A204.1 (cell line): ENCODE results near the gene ZKSCAN3.
A peak's percentile ranks its signal among the peaks of the same experiment; 100 is the strongest.
"Not testable (repeated sequence)": the region's sequence is repeated elsewhere in the genome, so short reads cannot be mapped to it uniquely, and the experiment has no call there.

Experiments
- FAIRE-seq: peaks from 2 replicates; lab custom pipeline; 2012; peaks lifted over from hg19 to GRCh38; lab: Jason Lieb, UNC

Gene ZKSCAN3

GRCh38 chr6:28349892-28350737 lies at the start of gene ZKSCAN3:
Gene ZKSCAN3, plus strand, starts transcription at chr6:28349947. Its CDS starts 9,640 bp downstream, at chr6:28359587.
- FAIRE-seq = no peak

GRCh38 chr6:28303570-28303969 lies 46.2 kb upstream of the ZKSCAN3 start:
- FAIRE-seq = no peak

- FAIRE-seq = not testable (repeated sequence)
Observed at GRCh38 chr6:28306363-28306762, 43.4 kb upstream of the ZKSCAN3 start.

DNA sequence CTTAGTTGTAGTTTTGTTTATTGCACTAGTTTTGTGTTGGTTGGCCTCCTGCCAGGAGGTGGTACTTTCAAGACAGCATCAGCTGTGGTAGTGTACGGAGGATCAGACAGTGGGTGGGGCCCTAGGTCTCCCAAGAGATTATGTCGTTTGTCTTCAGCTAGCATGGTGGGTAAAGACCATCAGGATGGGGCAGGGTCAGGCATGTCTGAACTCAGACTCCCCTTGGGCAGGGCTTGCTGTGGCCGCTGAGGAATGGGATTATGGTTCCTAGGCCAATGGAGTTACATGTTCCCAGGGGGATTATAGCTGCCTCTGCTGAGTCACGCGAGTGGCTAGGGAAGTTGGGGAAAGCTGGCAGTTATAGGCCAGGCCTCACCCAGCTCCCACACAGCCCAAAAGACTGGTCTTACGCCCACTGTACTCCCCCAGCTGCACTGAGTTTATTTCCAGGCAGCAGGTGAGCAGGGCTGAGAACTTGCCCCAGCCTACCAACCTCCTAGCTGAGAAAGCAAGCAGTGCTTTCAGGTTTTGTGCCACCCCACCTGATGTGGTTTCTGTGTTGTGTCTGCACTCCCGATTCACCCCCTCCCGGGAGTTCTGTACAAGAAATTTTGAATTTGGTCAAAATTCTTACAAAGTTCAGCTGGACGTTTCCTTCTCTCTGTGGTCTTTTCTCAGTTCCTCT lies 38.5 kb upstream of the ZKSCAN3 start:
- FAIRE-seq = no peak

DNA sequence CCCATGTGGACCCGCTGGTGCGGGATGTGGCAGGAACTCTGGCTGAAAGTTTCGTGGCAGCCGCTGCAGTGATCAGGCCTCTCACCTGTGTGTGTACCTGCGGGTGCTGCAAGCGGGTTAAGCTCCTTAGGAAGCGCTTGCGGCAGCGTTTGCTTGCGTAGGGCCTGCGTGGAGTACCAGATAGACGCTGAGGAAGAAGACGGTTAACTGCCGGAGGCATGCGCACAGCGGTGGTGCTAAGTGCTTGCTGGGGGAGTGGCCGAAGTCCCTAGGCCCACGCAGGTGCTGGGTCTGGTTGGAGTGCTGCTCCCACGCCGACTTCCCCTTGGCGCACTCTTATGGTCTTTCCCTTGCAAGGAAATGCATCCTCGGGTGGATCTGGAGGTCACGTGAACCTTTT lies 36.8 kb upstream of the ZKSCAN3 start:
- no peak for FAIRE-seq

DNA sequence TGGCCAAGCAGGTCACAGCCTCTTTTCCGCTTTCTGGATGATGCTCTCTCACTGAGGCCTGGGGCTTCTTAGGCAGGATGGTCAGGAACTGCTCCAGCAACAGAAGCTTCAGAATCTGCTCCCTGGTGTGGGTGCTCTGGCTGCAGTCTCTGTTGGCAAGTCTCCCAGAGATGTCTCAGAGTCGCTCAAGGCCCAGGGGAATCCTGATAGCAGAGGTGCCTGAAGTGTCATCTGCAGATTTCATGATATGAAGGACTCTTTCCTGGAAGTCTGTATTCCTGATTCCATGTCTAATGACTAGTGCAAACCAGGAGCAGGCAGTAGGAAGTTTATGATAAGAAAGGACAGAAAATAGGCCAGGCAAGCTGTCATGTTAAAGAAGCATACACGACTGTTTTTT lies 34.1 kb upstream of the ZKSCAN3 start:
- FAIRE-seq = no peak

DNA sequence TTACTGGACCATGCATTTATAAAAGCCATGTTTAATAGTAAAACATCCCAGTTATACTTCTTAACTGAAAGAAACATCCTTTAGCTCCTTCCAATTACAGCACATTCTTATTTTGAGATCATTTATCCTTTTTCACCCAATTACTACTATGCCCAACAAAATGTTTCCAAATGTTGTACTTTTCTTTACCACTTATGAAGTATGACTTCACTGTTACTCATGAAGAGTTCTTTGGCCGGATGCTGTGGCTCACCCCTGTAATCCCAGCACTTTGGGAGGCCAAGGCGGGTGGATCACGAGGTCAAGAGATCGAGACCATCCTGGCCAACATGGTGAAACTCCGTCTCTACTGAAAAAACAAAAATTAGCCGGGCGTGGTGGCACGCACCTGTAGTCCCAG lies 31.9 kb upstream of the ZKSCAN3 start:
- not testable (repeated sequence) for FAIRE-seq

GRCh38 chr6:28322661-28323060 lies 27.1 kb upstream of the ZKSCAN3 start:
- FAIRE-seq = no peak

DNA sequence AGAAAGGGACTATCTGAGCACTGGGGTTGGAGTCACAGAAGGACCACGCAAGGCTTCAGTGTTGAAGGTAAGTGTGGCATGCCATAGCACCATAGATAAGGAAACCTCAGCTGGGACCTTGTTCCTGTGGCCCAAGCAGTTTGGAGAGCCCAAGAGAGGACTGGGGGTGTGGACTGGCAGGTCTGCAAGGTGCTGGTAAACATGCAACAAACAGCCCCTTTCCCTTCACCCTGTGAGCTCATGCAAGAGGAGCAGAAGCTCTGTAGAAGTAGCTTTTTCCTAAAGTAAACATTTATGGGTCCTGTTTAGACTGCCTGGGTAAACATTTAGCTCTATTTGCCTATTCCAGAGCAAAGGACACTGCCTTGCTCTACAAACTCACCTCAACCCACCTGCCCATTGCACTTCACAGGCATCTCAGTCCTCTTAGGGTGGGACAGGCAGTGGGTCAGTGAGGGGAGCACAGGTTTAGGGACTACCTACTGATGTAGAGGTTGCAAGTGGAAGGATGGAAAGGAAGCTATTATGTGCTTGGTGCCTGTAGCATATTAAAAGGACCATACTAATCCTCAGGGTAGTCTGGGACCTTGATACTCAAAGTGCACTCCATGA lies 25.8 kb upstream of the ZKSCAN3 start:
- no peak for FAIRE-seq

DNA sequence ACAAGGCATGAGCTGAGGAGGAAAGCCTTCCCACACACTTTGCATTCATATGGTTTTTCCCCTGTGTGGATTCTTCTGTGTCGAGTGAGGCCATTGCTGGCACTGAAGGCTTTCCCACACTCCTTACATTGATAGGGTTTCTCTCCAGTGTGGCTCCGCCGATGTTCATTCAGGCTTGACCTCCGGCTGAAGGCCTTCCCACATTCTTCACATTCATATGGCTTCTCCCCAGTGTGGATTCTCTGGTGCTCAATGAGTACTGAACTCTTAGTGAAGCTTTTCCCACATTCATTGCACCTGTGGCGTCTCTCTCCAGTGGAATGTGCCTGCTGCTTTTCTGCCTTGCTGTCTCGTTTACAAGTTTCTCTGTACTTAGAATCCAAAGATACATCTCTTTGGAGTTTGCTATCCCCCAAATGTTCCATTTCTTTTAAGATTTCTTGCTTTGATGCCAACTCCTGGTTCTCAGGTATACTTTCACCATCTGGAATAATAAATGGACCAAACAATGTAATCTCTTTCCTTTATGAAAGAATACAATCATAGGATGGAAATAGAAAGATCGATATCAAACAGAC lies 23.3 kb upstream of the ZKSCAN3 start:
- FAIRE-seq = no peak

- FAIRE-seq = no peak
Observed at GRCh38 chr6:28330041-28330440, 19.7 kb upstream of the ZKSCAN3 start.

DNA sequence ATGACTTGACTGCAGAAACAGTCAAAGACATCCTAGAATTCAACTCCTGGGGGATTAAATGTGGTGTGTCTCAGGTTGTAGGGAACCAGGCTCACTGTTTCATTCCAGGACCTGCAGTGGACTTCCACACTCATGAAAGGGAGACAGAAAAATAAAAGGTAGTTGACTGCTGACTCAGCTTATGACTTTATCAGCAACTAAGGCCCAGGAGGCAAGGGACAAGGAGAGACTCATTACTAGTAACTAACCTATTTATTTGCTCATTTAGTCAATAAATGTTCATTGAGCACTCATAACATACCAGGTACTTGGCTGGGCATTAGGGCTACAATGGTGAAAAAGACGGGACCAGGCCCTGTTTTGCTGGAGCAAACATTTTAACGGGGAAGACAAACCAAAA lies 16.7 kb upstream of the ZKSCAN3 start:
- no peak for FAIRE-seq

- no peak for FAIRE-seq
Observed at GRCh38 chr6:28333599-28334018, 16.1 kb upstream of the ZKSCAN3 start.

DNA sequence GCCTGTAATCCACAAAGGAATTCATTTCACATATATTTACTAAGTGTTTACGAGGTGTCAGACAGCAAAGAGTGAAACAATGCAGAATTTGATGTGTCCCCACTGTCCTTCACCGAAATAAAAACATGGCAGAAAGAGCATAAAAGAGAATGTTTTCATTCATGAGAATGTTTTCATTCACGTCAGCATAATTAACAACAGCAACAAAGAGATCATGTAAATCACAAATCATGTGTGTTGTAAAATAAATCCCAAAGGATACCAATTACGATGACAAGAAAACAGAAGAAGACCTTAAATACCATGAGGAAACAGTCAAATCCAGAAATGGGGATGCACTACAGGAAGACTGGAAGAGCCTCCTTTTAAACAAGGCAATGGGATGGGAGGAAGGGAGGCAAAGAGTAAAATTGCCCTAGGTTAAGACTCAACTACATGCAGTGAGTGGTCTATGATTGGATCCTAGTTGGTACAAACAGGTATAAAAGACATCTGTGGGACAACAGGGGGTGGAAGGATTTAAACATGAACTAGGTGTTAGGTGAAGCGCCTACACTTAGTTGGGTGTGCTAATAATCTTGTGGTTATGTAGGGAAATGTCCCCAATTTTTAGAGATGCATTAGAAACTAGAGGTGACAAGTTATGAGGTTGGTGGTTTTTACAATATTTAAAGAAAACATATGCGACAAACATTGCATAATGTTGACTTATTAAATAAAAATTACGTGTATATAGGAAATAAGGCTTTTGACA lies 15.3 kb upstream of the ZKSCAN3 start:
- no peak for FAIRE-seq

DNA sequence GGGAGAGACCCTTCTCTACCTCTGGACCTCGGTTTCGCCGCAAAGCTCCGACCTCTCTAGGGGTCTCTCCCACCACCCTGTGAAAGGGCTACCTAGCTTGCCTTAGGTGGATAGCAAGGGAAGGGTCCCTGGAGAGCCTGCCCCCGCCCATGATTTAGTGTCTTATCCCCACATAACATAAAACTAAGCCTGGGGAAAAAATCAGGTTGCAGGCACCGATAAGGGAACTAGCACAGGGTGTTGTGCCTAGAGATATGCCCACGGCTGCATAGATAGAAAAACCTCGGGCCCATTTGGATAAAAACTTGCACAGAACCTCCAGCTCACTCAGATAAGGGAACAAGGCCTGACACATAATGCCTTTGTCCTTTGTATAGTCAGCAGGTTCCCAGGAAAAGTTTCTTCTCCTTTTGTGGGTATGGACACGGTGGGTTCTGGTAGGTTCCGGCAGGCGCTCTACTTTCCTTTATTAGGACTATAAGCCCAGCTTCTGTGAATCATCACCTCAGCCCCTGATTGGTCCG lies 14.6 kb upstream of the ZKSCAN3 start:
- no peak for FAIRE-seq

GRCh38 chr6:28335564-28336283 lies 14.0 kb upstream of the ZKSCAN3 start, which contains the start of gene ZSCAN31:
Gene ZSCAN31, minus strand, starts transcription at chr6:28336148. Its CDS starts 6,465 bp downstream, at chr6:28329683.
- FAIRE-seq = peak; percentile 96

GRCh38 chr6:28336284-28337120 lies 13.2 kb upstream of the ZKSCAN3 start:
- no peak for FAIRE-seq

DNA sequence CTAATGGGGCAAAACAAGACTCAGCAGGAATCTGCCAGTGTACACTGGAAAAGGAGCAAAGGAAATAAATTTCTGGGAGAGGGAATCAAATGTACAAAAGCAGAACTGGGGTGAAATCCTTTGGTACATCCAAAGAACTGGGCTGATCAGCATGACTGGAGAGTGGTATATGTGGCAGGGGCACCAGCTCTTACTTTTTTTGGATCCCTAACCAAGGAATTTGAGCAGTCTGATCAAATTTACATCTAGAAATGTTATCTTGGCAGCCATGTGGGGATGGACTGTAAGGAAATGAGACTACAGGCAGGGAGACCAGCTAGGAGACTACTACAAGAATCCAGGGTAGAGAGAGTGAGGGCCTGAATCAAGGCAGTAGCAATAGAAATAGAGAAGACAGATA lies 12.6 kb upstream of the ZKSCAN3 start:
- FAIRE-seq = no peak

- FAIRE-seq = no peak
Observed at GRCh38 chr6:28340310-28341095, 9.2 kb upstream of the ZKSCAN3 start.
